MM.1S (cell line): Measurements from ENCODE around the gene SYTL3.

Source experiments
- DNase-seq: peaks from one replicate; pipeline ENCODE4 v3.0.0-alpha.2; 2015
- H2AFZ ChIP-seq: fragments of 300-600 bp; sonication (generic); 2 replicates; pipeline ENCODE4 v1.6.0; 2016; ENCODE audit warnings: antibody characterized with exemption, low read length
- H3F3A ChIP-seq: fragments of 300-600 bp; sonication (generic); 2 replicates; pipeline ENCODE4 v1.6.1; 2016; ENCODE audit warnings: mild to moderate bottlenecking, antibody characterized with exemption, low read length, moderate library complexity, mixed read lengths; ENCODE audit not compliant: insufficient read depth
- H3K27ac ChIP-seq: fragments of 300-600 bp; sonication (generic); 2 replicates; pipeline ENCODE4 v1.5.1; 2016; ENCODE audit warnings: mild to moderate bottlenecking, low read length
- H3K27me3 ChIP-seq: fragments of 300-600 bp; sonication (generic); replicated peaks from 2 replicates; pipeline ENCODE4 v1.6.0; 2016; ENCODE audit warnings: low read length; ENCODE audit not compliant: insufficient read depth
- H3K36me3 ChIP-seq: fragments of 300-600 bp; sonication (generic); replicated peaks from 2 replicates; pipeline ENCODE4 v1.6.1; 2016; ENCODE audit warnings: mild to moderate bottlenecking, low read length, mixed read lengths; ENCODE audit not compliant: insufficient read depth
- H3K4me1 ChIP-seq: fragments of 300-600 bp; sonication (generic); 2 replicates; pipeline ENCODE4 v1.6.1; 2016; ENCODE audit warnings: low read length, mixed read lengths
- H3K4me2 ChIP-seq: fragments of 300-600 bp; sonication (generic); 2 replicates; pipeline ENCODE4 v1.6.0; 2016; ENCODE audit warnings: low read depth, low read length
- H3K4me3 ChIP-seq: fragments of 300-600 bp; sonication (generic); 2 replicates; pipeline ENCODE4 v1.5.1; 2016; ENCODE audit warnings: low read length, mixed read lengths
- H3K79me2 ChIP-seq: fragments of 300-600 bp; sonication (generic); 2 replicates; pipeline ENCODE4 v1.6.1; 2016; ENCODE audit warnings: mixed run types, low read length, mixed read lengths
- H3K9ac ChIP-seq: fragments of 300-600 bp; sonication (generic); 2 replicates; pipeline ENCODE4 v1.6.1; 2016; ENCODE audit warnings: low read length, mixed read lengths
- H3K9me2 ChIP-seq: fragments of 300-600 bp; sonication (generic); replicated peaks from 2 replicates; pipeline ENCODE4 v1.6.1; 2016; ENCODE audit warnings: mild to moderate bottlenecking, low read length, mixed read lengths; ENCODE audit not compliant: insufficient read depth
- H3K9me3 ChIP-seq: fragments of 300-600 bp; sonication (generic); replicated peaks from 2 replicates; pipeline ENCODE4 v1.6.1; 2016; ENCODE audit warnings: mild to moderate bottlenecking, low read length, mixed read lengths; ENCODE audit not compliant: insufficient read depth
- H4K20me1 ChIP-seq: fragments of 300-600 bp; sonication (generic); 2 replicates; pipeline ENCODE4 v1.6.1; 2016; ENCODE audit warnings: mild to moderate bottlenecking, low read length, moderate library complexity, mixed read lengths; ENCODE audit not compliant: insufficient read depth
- EZH2 ChIP-seq: fragments of 300-600 bp; sonication (generic); optimal IDR thresholded peaks from 2 replicates; pipeline ENCODE3; 2017; ENCODE audit warnings: low read depth, mild to moderate bottlenecking, antibody characterized with exemption, low read length, mixed read lengths
- EZH2phosphoT487 ChIP-seq: fragments of 300-600 bp; sonication (generic); IDR thresholded peaks from 2 replicates; pipeline ENCODE4 v1.6.1; 2018; ENCODE audit warnings: antibody characterized with exemption, low read length
- TF ChIP-seq, protein P1 (sequence below): fragments of 300-600 bp; sonication (generic); IDR thresholded peaks from 2 replicates; pipeline ENCODE4 v1.5.1; 2016; ENCODE audit warnings: antibody characterized with exemption, low read length, mixed read lengths

SYTL3 gene

GRCh38 chr6:158718461-158719046 is 68.7 kb downstream of the SYTL3 start:
- no peaks in the 10 kb centered on the region for H3K27me3 ChIP-seq
- no peak overlapping the region for H3K4me2 ChIP-seq
- no peak overlapping the region for H3K9ac ChIP-seq
- H3K79me2 ChIP-seq, result no peaks in the 10 kb centered on the region
- H3K9me3 ChIP-seq, result no peaks in the 10 kb centered on the region
- no peak for DNase-seq
- H3F3A ChIP-seq, result no peaks in the 10 kb centered on the region
- H4K20me1 ChIP-seq, result no peaks in the 10 kb centered on the region
- H2AFZ ChIP-seq, result no peak overlapping the region
- no peak overlapping the region for H3K27ac ChIP-seq
- H3K4me3 ChIP-seq, result no peak overlapping the region
- TF ChIP-seq, protein P1, sequence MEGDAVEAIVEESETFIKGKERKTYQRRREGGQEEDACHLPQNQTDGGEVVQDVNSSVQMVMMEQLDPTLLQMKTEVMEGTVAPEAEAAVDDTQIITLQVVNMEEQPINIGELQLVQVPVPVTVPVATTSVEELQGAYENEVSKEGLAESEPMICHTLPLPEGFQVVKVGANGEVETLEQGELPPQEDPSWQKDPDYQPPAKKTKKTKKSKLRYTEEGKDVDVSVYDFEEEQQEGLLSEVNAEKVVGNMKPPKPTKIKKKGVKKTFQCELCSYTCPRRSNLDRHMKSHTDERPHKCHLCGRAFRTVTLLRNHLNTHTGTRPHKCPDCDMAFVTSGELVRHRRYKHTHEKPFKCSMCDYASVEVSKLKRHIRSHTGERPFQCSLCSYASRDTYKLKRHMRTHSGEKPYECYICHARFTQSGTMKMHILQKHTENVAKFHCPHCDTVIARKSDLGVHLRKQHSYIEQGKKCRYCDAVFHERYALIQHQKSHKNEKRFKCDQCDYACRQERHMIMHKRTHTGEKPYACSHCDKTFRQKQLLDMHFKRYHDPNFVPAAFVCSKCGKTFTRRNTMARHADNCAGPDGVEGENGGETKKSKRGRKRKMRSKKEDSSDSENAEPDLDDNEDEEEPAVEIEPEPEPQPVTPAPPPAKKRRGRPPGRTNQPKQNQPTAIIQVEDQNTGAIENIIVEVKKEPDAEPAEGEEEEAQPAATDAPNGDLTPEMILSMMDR, result peak; percentile 21
- no peak for TF ChIP-seq EZH2phosphoT487
- no peak for TF ChIP-seq EZH2
- H3K36me3 ChIP-seq, result no peaks in the 10 kb centered on the region
- H3K9me2 ChIP-seq, result no peaks in the 10 kb centered on the region
- peaks cover 8% of the 10 kb centered on the region for H3K4me1 ChIP-seq

GRCh38 chr6:158722176-158722729 is 72.4 kb downstream of the SYTL3 start:
- TF ChIP-seq EZH2, result no peak
- TF ChIP-seq, protein P1, result no peak
- no peak for TF ChIP-seq EZH2phosphoT487
- Histone ChIP-seq H3K36me3 (no peaks in the 10 kb centered on the region), H3K9me3 (no peaks in the 10 kb centered on the region), H3K27me3 (no peaks in the 10 kb centered on the region), H2AFZ (no peak overlapping the region), H4K20me1 (no peaks in the 10 kb centered on the region), H3K4me1 (peaks cover 8% of the 10 kb centered on the region; the same call in 1 of the 2 replicates), H3K9ac (no peak overlapping the region), H3K4me3 (no peak overlapping the region), H3F3A (no peaks in the 10 kb centered on the region), H3K27ac (no peak overlapping the region), H3K9me2 (no peaks in the 10 kb centered on the region), H3K79me2 (no peaks in the 10 kb centered on the region), H3K4me2 (no peak overlapping the region)
- no peak for DNase-seq

- no peaks in the 10 kb centered on the region for H3K9me2 ChIP-seq
- H3K27ac ChIP-seq, result no peak overlapping the region
Measured at GRCh38 chr6:158725704-158726103, 75.8 kb downstream of the SYTL3 start.

More at GRCh38 chr6:158725704-158726103, 75.8 kb downstream of the SYTL3 start:
- Histone ChIP-seq H3K4me2 (no peak overlapping the region), H3F3A (no peaks in the 10 kb centered on the region), H2AFZ (no peak overlapping the region), H4K20me1 (no peaks in the 10 kb centered on the region), H3K9ac (no peak overlapping the region), H3K79me2 (no peaks in the 10 kb centered on the region), H3K27me3 (no peaks in the 10 kb centered on the region), H3K36me3 (no peaks in the 10 kb centered on the region), H3K9me3 (no peaks in the 10 kb centered on the region), H3K4me1 (no peaks in the 10 kb centered on the region), H3K4me3 (no peak overlapping the region)
- DNase-seq, result no peak
- TF ChIP-seq, protein P1, result no peak
- TF ChIP-seq EZH2phosphoT487, result no peak
- no peak for TF ChIP-seq EZH2
